AG20443 (cell line): ENCODE measurements around the gene NFE2L2.
A peak's percentile ranks its signal among the peaks of the same experiment; 100 is the strongest.
"Not testable (repeated sequence)": the region's sequence is repeated elsewhere in the genome, so short reads cannot be mapped to it uniquely, and the experiment has no call there.

Source experiments
- DNase-seq: peaks from one replicate; pipeline ENCODE4 v3.0.0; 2012; ENCODE audit warnings: low spot score, mixed read lengths

Gene NFE2L2

DNA sequence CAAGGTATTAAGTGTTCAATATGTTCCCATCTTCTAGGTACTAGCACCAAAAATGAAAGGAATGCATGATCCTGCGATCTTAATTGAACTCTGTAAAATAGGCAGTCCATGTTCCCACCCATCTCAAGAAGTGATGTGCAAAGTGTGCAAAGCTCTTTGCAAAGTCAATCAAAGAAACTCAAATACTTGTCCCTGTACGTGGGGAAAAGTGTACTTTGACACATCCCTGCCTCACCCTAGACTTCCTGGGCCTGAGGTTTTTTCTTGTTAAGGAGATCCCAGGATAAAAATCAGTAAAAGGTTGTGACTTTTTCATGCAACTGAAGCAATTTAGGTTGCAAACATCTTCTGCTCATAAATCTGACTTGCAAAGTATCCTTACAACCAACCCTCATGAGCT is 26.6 kb downstream of the NFE2L2 start:
- no peak for DNase-seq

DNA sequence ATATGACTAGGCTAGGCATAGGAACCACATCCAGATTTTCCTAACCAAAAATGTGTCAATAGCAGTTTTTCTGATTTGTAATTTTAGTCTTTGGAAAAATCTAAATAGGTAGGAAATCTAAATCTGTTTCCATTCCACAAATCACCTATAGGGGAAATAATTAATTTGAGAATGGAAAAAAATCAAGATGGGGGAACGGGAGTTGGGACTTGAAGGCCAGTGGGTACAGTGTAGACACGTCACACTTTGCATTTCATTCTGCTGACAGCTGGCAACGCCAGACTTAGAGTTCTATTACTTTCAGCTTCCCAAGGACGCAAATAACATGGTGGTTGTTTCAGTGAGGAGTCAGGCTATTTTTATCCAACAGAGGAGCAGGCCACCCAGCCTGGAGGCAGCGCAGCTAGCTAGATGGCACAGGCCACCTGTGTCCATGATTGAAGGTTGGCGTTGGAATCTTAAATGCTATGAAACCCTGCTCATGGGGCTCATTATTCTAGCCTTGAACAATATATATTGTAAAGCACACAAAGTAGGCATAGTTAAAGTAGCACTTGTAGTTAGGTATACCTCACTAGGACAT is 28.6 kb downstream of the NFE2L2 start:
- DNase-seq, result no peak

- DNase-seq, result no peak
Measured at GRCh38 chr2:177234267-177234666, 30.3 kb downstream of the NFE2L2 start.

- no peak for DNase-seq
Measured at GRCh38 chr2:177232098-177232704, 32.3 kb downstream of the NFE2L2 start.

- DNase-seq, result no peak
Measured at GRCh38 chr2:177231270-177231669, 33.3 kb downstream of the NFE2L2 start.

- DNase-seq, result no peak
Measured at GRCh38 chr2:177229442-177230242, 34.9 kb downstream of the NFE2L2 start.

DNA sequence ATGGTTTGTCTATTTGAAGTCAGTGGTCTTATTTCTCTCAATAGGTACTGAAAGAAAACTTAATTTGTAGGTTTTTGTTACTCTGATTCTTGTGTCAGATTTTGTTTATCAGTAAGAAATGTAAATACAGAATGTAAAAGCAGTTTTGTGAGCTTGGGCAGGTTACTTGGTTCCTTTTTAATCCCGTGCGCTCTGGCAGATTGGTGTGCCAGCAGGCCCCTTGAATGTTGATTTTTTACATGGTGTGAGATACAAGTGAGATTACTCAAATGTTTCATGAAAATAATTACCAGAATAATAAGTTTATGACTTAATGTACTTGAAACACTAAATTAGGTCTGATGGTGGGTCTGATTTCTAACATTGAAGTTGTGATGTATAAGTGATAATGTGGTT is 38.6 kb downstream of the NFE2L2 start:
- DNase-seq, result no peak

DNA sequence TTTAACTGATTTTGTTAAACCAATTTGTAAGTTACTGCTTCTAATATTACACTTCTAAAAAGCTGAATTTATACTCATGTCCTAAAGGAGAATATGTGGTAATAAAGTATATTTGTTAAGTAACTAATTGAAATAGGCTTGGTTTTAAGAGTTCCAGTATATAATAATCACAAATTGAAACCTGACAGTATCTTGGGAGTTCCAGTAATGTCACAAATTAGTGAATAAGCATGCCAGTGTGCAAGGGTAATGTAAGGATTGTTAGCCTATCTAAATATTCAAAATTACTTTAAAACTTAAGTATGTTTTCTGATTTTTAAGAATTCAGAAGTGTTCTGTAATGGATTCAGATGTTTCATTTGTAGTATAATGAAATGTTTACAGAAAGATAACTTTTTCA is 41.1 kb downstream of the NFE2L2 start:
- not testable (repeated sequence) for DNase-seq

GRCh38 chr2:177221970-177222369 is 42.6 kb downstream of the NFE2L2 start:
- DNase-seq, result no peak

DNA sequence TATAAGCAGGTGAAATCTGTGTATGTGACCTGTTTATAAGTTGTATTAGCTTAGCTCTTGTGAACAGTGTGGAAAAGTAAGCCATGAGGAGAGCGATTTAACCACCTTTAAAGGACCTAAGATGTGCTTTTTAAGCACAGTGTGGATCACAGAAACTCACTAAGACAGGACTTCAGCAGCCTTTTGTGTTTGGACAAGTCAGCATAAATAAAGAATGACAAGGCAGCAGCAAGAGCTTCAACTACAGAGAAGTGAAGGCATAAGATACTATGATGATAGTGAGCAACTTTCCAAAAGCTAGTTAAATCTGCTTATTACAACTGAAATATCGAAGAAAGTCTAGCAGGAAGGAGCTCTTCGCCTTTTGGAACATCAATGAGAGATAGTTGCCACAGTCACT is 43.0 kb downstream of the NFE2L2 start:
- DNase-seq, result no peak

DNA sequence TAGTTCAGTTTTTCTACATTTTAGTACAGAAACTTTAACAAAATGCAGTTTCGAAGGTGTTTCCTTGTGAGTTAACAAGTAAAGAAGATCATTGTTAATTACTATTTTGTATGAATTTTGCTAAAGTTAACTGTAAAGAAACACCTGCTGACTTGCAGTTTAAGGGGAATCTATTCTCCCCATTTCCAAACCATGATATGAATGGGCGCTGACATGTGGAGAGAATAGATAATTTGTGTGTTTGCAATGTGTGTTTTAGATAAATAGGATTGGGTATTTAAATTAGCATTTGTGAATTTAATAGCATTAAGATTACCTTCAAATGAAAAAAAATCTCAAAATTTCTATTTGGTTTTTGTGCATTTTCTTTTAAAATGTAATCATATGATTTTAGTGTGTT is 44.7 kb downstream of the NFE2L2 start:
- not testable (repeated sequence) for DNase-seq

DNA sequence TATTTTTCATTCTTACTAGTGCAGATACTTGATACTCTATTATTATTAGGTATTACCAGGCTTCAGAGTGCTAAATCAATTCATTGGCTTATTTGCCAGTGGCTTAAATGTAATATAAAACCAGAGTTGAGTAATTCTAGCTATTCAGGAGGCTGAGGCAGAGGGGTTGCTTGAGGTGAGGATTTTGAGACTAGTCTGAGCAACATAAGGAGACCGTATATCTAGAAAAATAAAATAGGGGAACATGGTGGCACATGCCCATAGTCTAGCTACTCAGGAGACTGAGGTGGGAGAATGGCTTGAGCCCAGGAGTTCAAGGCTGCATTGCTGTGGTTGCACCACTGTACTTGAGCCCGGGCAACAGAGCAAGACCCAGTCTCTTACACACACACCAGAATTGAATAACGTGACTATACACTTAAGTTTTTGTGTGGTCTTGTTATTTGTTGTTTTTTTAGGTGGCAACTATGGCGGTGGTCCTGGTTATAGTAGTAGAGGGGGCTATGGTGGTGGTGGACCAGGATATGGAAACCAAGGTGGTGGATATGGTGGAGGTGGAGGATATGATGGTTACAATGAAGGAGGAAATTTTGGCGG is 47.2 kb downstream of the NFE2L2 start:
- DNase-seq, result no peak

GRCh38 chr2:177212891-177213856 is 51.4 kb downstream of the NFE2L2 start:
- DNase-seq, result peak; percentile 94

DNA sequence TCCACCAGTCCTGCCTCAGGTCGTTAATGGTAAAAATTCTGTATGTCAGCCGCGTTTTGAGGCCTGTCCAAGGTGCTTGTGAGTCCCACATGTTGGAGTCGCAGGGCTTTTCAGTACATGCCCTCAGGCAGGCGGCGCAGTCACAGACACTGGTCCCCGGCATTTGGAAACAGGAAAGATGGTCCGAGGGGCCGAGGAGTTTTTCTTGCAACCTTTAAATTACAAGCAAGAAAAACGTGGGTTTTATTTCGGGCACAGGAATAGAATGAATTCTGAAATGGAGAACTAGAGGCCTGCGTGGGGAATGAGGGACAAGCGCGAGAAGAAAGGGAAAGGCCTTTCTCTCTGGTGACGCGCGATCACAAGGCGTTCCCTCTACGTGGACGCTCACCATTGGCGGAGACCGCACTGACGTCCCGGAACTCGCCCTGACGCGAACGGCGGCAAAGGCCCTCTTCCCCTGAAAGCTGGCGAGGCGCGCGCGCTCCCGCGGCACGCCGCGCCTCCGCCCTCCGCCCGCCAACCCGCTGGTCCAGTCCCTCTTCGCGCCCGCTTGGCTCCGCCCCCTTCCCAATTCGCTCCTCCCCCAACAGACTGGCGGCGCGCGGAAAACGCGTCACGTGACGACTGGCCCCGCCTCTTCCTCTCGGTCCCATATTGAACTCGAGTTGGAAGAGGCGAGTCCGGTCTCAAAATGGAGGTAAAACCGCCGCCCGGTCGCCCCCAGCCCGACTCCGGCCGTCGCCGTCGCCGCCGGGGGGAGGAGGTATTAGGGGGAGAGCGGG is 52.2 kb downstream of the NFE2L2 start, which contains the start of gene HNRNPA3:
Gene HNRNPA3 (plus strand): TSS at position 689 of the 785 bp plus-strand sequence. CDS start 6 bp downstream, at position 695.
- DNase-seq, result peak; percentile 99

- DNase-seq, result peak; percentile 10
Measured at GRCh38 chr2:177211576-177212105, 52.9 kb downstream of the NFE2L2 start.

DNA sequence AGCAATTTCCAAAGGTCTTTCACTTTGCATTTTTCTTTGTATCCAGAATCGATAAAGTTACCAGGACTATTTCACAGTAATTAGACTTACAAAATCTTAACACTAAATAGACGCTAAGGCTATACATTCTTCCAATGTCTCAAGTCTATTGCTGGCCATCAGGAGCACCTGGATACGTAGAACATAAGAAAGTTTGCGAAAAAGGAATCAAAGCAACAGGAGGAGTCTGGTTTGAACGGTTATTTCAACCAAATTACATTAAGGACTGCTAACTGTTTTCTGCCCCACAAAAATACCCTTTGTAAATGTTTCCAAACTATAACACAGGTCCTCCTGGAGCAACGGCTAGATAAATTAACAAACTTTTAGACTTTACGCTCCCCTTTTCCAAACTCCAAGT is 53.4 kb downstream of the NFE2L2 start:
- DNase-seq, result no peak

GRCh38 chr2:177207101-177207500 is 57.4 kb downstream of the NFE2L2 start:
- DNase-seq, result no peak

DNA sequence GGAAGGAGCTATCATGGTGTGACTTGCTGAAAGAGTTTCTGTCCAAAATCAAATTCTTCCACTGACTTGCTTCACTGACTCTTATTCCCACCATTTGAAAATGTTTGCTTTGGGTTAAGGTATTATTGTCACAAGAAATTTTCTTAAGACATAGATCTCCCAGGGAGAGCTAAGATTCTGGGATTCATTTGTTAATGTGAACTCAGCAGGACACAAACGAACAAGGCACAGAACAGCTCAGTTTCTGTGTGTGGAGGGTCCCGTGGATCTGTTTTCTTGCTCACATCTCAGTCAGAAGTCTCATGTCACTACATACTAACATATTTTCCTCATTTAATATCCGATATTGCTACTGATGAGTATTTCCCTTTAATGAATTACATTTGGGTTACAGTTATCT is 60.1 kb downstream of the NFE2L2 start:
- DNase-seq, result no peak

GRCh38 chr2:177201919-177202346 is 62.6 kb downstream of the NFE2L2 start:
- DNase-seq, result no peak

DNA sequence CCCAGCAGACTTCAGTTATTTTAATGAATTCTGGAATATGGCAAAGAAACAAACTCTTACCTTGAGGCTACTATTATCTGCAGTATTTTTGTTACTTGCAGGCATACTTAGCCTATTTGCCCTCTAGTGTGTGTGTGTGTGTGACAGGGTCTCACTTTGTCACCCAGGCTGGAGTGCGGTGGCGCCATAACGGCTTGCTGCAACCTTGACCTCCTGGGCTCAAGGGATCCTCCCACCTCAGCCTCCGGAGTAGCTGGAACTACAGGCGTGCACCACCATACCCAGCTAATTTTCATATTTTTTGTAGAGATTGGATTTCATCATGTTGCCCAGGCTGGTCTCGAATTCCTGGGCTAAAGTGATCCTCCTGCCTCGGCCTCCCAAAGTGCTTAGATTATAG is 64.1 kb downstream of the NFE2L2 start:
- DNase-seq, result not testable (repeated sequence)
